Measurements from ENCODE around the gene ULK1. TPM values are rescaled to one million over a fixed set of nuclear protein-coding genes. Genes with fewer than 3 reads are reported as not detected.

ULK1 gene
- total RNA-seq, 2 experiments from 2014 or later, result 13.3 to 15.5 TPM

DNA sequence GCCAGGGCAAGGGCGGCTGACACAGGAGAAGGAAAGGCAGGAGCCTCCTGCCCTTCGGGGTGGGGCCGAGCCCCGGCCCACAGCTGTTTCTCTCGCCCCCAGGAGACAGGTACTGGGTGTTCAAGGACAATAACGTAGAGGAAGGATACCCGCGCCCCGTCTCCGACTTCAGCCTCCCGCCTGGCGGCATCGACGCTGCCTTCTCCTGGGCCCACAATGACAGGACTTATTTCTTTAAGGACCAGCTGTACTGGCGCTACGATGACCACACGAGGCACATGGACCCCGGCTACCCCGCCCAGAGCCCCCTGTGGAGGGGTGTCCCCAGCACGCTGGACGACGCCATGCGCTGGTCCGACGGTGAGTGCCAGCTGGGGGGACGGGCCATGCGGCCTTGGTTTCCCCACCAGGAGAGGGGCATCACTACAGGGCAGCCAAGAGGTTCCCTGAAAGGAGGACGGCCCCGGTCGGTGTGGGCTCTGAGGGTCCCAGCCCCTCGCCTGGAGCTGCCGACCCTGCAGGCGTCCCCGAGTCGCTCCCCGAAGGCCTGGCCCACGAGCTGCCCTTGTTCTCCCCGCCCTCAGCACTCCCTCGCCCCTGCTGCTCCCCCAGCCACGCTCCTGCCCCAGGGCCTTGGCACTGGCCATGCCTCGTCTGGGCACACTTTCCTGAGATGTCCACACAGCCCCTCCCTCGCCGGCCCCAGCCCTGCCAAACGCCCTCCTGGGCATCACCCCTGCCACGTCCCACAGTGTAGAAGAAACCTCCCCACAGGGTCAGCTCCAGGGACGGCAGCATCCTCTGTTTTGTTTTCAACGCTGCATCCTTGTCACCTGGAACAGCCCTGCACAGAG is 44.5 kb upstream of the ULK1 start:
- ChIA-PET CTCF (no interaction called here), POLR2A (no interaction called here)
- H3K4me1 Mint-ChIP-seq (ENCODE audit: low read depth), result peaks cover 3% of the 10 kb centered on the region
- no peaks in the 10 kb centered on the region for H3K27me3 Mint-ChIP-seq
- H3K4me3 Mint-ChIP-seq, result no peak overlapping the region
- no peaks in the 10 kb centered on the region for H3K9me3 Mint-ChIP-seq
- TF ChIP-seq, protein P1, sequence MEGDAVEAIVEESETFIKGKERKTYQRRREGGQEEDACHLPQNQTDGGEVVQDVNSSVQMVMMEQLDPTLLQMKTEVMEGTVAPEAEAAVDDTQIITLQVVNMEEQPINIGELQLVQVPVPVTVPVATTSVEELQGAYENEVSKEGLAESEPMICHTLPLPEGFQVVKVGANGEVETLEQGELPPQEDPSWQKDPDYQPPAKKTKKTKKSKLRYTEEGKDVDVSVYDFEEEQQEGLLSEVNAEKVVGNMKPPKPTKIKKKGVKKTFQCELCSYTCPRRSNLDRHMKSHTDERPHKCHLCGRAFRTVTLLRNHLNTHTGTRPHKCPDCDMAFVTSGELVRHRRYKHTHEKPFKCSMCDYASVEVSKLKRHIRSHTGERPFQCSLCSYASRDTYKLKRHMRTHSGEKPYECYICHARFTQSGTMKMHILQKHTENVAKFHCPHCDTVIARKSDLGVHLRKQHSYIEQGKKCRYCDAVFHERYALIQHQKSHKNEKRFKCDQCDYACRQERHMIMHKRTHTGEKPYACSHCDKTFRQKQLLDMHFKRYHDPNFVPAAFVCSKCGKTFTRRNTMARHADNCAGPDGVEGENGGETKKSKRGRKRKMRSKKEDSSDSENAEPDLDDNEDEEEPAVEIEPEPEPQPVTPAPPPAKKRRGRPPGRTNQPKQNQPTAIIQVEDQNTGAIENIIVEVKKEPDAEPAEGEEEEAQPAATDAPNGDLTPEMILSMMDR (IDR thresholded peaks at IDR 0.05), result no peak
- no peak overlapping the region for H3K27ac Mint-ChIP-seq
- ATAC-seq, result no peak
- intact Hi-C loops (cut with micrococcal nuclease), result no loop called here
- no peak for DNase-seq
- H3K36me3 Mint-ChIP-seq (ENCODE audit: low read depth), result no peaks in the 10 kb centered on the region

DNA sequence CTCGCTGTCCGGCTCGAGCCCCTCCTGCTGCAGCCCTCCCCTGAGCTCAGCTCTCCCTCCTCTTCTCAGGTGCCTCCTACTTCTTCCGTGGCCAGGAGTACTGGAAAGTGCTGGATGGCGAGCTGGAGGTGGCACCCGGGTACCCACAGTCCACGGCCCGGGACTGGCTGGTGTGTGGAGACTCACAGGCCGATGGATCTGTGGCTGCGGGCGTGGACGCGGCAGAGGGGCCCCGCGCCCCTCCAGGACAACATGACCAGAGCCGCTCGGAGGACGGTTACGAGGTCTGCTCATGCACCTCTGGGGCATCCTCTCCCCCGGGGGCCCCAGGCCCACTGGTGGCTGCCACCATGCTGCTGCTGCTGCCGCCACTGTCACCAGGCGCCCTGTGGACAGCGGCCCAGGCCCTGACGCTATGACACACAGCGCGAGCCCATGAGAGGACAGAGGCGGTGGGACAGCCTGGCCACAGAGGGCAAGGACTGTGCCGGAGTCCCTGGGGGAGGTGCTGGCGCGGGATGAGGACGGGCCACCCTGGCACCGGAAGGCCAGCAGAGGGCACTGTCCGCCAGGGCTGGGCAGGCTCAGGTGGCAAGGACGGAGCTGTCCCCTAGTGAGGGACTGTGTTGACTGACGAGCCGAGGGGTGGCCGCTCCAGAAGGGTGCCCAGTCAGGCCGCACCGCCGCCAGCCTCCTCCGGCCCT is 43.4 kb upstream of the ULK1 start:
- ATAC-seq, result peak; percentile 74
- intact Hi-C loops (cut with micrococcal nuclease), result no loop called here
- H3K4me3 Mint-ChIP-seq, result no peak overlapping the region
- H3K27ac Mint-ChIP-seq, result no peak overlapping the region
- POLR2A ChIA-PET, result no interaction called here
- H3K9me3 Mint-ChIP-seq, result no peaks in the 10 kb centered on the region
- H3K27me3 Mint-ChIP-seq, result no peaks in the 10 kb centered on the region
- TF ChIP-seq, protein P1 (IDR thresholded peaks at IDR 0.05), result peak; percentile 35
- CTCF ChIA-PET, result interaction anchor here (0.7 kb wide), 1 partner anchor 289 kb away, joined by 3 read pairs; no protein-coding TSS in a partner anchor
- DNase-seq, result peak; percentile 43
- H3K36me3 Mint-ChIP-seq (ENCODE audit: low read depth), result no peaks in the 10 kb centered on the region
- peaks cover 3% of the 10 kb centered on the region for H3K4me1 Mint-ChIP-seq (ENCODE audit: low read depth)

DNA sequence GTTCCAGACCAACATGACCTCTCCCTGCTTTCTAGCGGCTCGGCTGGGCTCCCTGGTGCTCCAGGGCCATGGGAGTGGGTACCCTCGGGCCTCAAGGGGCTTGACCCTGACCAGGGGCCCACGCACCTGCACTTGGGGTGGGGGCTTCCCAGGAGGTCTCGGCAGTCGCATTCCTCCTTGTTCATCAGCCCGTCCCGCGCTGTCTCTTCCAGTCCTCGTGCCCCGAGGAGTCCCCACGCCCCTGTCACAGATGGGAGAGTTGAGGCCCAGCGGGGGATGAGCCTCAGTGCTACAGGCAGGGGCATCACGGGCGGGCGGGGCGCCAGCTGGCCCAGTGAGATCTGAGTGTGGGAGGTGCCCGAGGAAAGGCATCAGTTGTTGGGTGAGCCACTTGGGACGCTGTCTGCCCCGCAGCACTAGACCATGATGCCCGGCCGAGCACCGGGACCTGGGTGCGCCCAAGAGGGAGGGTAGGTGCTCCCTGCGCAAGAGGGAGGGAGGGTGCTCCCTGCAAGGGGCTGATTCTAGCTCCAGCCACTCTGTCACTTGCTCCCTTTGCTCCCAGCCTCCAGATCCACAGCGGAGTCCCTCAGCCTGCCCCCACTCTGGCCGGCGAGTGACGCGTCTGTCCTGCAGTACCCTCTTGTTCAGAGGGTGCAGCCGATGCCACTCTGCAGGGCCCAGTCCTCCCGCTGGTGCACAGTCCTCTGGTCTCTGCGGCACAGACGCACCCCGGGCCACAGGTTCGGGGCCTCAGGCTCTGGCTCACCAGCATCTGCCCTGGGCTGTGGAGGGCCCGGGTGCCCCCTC is 42.5 kb upstream of the ULK1 start:
- ATAC-seq, result no peak
- ChIA-PET CTCF (no interaction called here), POLR2A (no interaction called here)
- Mint-ChIP-seq H3K4me3 (no peak overlapping the region), H3K27ac (no peak overlapping the region), H3K27me3 (no peaks in the 10 kb centered on the region), H3K36me3 (ENCODE audit: low read depth) (no peaks in the 10 kb centered on the region), H3K9me3 (no peaks in the 10 kb centered on the region), H3K4me1 (ENCODE audit: low read depth) (peaks cover 3% of the 10 kb centered on the region)
- intact Hi-C loops (cut with micrococcal nuclease), result no loop called here
- TF ChIP-seq, protein P1 (IDR thresholded peaks at IDR 0.05), result no peak
- DNase-seq, result no peak

DNA sequence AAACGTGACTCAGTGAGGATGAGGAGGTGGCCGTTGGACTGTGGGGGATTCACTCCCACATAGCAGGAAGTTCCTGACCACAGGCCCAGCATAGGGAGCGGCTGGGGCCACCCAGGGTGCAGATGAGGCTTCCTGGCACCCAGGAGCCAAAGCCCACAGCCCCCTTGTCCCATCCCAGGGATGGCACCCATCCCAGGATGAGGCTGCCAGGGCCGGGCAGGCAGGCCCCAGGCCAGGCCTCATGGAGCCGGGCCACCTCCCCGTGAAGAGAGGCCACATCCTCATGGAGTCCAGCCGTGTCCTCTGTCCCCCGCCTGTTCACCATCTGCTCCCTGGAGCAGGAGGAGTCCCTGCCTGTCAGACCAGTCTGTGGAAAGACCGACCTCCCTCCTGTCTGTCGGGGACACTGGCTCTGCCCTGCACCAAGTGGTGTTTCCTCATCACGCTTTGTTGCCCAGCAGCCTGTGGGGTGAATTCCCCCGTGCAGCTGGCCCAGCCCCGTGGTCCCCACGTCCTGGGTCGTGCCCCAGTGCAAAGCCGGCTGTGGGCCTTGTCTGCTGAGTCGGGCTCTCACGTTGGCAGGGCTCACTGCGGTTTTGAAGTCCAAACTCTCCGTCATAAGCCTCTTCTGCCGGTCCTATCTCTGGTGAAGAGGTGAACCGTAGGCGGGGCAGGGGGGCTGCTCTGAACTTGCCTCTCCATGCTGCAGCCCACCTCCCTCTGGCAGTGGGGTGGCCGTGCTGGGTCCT is 41.7 kb upstream of the ULK1 start:
- Mint-ChIP-seq H3K27me3 (no peaks in the 10 kb centered on the region), H3K4me3 (no peak overlapping the region), H3K36me3 (ENCODE audit: low read depth) (no peaks in the 10 kb centered on the region), H3K9me3 (no peaks in the 10 kb centered on the region), H3K4me1 (ENCODE audit: low read depth) (peaks cover 3% of the 10 kb centered on the region), H3K27ac (no peak overlapping the region)
- ChIA-PET POLR2A (no interaction called here), CTCF (no interaction called here)
- TF ChIP-seq, protein P1 (IDR thresholded peaks at IDR 0.05), result no peak
- DNase-seq (no peak), ATAC-seq (peak; percentile 19)
- intact Hi-C loops (cut with micrococcal nuclease), result no loop called here

All from activated CD8-positive, alpha-beta T cell treated with anti-CD3 and anti-CD28 coated beads for 36 hours (primary cell).